HG03135 (cell line): Measurements from ENCODE around the gene PRKCSH.

Source experiments
- ATAC-seq: cut with Tn5 transposase; IDR thresholded peaks from one replicate; pipeline ENCODE4 v1.9.1; 2021; ENCODE audit warnings: mild to moderate bottlenecking, moderate library complexity; ENCODE audit not compliant: unreplicated experiment

Gene PRKCSH

DNA sequence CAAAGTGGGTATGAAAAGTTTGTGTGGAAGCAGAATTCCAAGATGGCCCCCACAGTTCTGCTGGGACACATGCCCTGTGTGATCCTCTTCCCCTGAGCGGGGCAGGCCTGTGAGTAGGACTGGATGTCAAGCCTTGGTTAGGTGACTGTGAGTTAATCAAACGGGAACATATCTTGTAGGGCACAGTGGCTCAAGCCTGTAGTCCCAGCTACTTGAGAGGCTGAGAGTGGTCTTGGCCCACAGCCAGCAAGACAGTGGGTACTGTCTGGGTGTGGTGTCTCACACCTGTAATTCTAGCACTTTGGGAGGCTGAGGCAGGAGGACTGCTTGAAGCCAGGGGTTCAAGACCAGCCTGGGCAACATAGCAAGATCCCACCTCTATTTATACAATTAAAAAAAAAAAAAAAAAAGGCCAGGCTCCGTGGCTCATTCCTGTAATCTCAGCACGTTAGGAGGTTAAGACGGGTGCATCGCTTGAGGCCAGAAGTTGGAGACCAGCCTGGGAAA is 63.8 kb downstream of the PRKCSH start:
- ATAC-seq: no peak

- ATAC-seq: no peak
These were observed 64.5 kb downstream of the PRKCSH start for GRCh38 chr19:11499890-11500420.
